Type B pancreatic cell (in vitro differentiated cells): ENCODE data around the gene RAB3IP. TPM values are rescaled to one million over a fixed set of nuclear protein-coding genes. Genes with fewer than 3 reads are reported as not detected.

ENCODE experiments used
- DNase-seq: peaks from one replicate; pipeline ENCODE4 v3.0.0; 2021; ENCODE audit warnings: mixed read lengths; ENCODE audit not compliant: unreplicated experiment; ENCODE audit errors: extremely low spot score
- H3K27ac Mint-ChIP-seq: 2 replicates; pipeline ENCODE4 v1.8.0; 2021; ENCODE audit warnings: mild to moderate bottlenecking, mixed read lengths
- H3K27me3 Mint-ChIP-seq: 2 replicates; pipeline ENCODE4 v1.8.0; 2021; ENCODE audit warnings: mixed read lengths
- H3K36me3 Mint-ChIP-seq: 2 replicates; pipeline ENCODE4 v1.8.0; 2021; ENCODE audit warnings: mixed read lengths
- H3K4me1 Mint-ChIP-seq: one replicate; pipeline ENCODE4 v1.8.0; 2021; ENCODE audit warnings: mixed read lengths; ENCODE audit not compliant: unreplicated experiment
- H3K4me3 Mint-ChIP-seq: 2 replicates; pipeline ENCODE4 v1.8.0; 2021; ENCODE audit warnings: mild to moderate bottlenecking, mixed read lengths
- H3K9me3 Mint-ChIP-seq: 2 replicates; pipeline ENCODE4 v1.8.0; 2021; ENCODE audit warnings: mixed read lengths
- long read RNA-seq: library from polyadenylated mRNA; unstranded; transcript quantifications from one replicate; pipeline ENCODE4 v2.0.0, GENCODE V29; 2020
- total RNA-seq: library from RNA; stranded (reverse); gene quantifications from 2 replicates; pipeline ENCODE4 v1.2.1, GENCODE V29; 2021; ENCODE audit warnings: low replicate concordance
- TF ChIP-seq, protein P1 (sequence below): fragments of 200-600 bp; sonication (generic); conservative IDR thresholded peaks from 2 replicates; pipeline ENCODE4 v1.5.0; 2021; ENCODE audit warnings: antibody characterized with exemption, mild to moderate bottlenecking

Gene RAB3IP
- total RNA-seq: 24.3 and 48.6 TPM in 2 replicates
- long read RNA-seq, full-length matches to known transcripts: 77 of 112 reads
- long read RNA-seq, partial matches to known transcripts: 13 of 112 reads
- long read RNA-seq, other reads (novel, unspliced or antisense): 22 of 112 reads

GRCh38 chr12:69738351-69739286 is at the start of gene RAB3IP:
RAB3IP (plus strand) TSS chr12:69738860; CDS start chr12:69755409, 16,549 bp downstream.
- TF ChIP-seq, protein P1, sequence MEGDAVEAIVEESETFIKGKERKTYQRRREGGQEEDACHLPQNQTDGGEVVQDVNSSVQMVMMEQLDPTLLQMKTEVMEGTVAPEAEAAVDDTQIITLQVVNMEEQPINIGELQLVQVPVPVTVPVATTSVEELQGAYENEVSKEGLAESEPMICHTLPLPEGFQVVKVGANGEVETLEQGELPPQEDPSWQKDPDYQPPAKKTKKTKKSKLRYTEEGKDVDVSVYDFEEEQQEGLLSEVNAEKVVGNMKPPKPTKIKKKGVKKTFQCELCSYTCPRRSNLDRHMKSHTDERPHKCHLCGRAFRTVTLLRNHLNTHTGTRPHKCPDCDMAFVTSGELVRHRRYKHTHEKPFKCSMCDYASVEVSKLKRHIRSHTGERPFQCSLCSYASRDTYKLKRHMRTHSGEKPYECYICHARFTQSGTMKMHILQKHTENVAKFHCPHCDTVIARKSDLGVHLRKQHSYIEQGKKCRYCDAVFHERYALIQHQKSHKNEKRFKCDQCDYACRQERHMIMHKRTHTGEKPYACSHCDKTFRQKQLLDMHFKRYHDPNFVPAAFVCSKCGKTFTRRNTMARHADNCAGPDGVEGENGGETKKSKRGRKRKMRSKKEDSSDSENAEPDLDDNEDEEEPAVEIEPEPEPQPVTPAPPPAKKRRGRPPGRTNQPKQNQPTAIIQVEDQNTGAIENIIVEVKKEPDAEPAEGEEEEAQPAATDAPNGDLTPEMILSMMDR: peak; percentile 80
- Mint-ChIP-seq H3K27ac (peak within 1 kb of the TSS; percentile 98), H3K4me3 (peak within 1 kb of the TSS; percentile 97), H3K27me3 (peaks cover 56% of the 10 kb centered on the region), H3K36me3 (no peaks in the 10 kb centered on the region), H3K9me3 (no peaks in the 10 kb centered on the region), H3K4me1 (no peaks in the 10 kb centered on the region)
- DNase-seq: peak; percentile 95

DNA sequence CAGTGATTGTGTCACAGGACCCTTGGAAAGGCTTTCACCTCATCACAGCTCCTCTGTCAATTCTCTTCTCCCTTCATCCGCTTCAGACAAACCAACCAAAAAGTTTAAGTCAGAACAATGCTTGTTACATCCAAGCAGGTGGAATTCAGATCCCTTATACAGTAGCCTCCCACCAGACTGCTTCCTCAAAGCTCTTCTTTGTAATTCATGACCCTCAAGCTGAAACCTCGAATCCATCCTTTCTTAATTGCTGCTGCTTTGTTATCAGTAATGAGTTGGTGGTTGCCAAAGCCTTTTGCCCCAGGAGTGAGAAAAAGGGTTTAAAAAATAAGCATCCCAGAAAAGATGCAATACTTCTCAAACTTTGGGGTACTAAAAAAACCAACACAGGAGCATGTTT is 49.0 kb upstream of the RAB3IP start:
- H3K4me1 Mint-ChIP-seq: peaks cover 9% of the 10 kb centered on the region
- H3K27me3 Mint-ChIP-seq: peaks cover 3% of the 10 kb centered on the region
- no peak for DNase-seq
- TF ChIP-seq, protein P1: no peak
- no peak overlapping the region for H3K4me3 Mint-ChIP-seq
- no peaks in the 10 kb centered on the region for H3K36me3 Mint-ChIP-seq
- H3K27ac Mint-ChIP-seq: no peak overlapping the region
- no peaks in the 10 kb centered on the region for H3K9me3 Mint-ChIP-seq

DNA sequence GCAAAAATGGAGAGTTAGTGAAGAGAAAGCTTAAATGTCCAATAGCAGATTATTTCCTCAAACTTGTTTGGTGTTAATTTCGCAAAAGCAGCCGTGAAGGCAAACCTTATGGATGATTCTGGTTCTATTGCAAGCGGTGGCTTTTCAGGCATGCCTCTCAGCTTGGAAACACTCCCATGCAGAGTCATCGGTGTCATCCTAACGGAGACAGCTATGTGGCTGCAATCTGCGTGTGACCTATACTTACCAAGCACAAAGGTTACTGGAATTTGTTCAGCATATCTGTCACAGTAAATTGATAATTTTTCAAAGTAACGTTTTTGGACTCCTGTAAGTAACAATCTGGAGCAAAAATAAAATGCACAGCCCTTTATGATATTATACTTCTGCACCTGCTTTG is 44.5 kb upstream of the RAB3IP start:
- TF ChIP-seq, protein P1: no peak
- Mint-ChIP-seq H3K27ac (no peak overlapping the region), H3K4me1 (peaks cover 3% of the 10 kb centered on the region), H3K9me3 (no peaks in the 10 kb centered on the region), H3K36me3 (no peaks in the 10 kb centered on the region), H3K4me3 (no peak overlapping the region), H3K27me3 (no peaks in the 10 kb centered on the region)
- DNase-seq: no peak

DNA sequence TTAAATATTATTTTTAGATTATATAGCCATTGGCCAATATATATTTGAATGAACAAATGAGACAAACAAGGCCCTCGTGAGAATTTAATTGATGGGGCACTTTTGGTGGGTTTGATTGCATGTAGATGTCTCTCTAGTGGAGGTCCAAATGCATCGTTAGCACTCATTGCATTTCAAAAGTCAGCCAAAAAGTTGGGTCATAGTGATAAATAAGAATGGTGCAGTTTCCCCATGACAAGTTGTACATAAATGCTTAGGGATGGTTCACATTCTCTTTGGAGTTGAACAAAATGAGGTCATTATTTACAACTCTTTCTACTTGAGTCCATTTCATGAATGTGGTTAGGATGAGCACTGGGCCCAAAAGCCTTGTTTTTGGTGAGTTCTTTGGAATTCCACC is 40.6 kb upstream of the RAB3IP start:
- Mint-ChIP-seq H3K27ac (no peak overlapping the region), H3K4me3 (no peak overlapping the region), H3K9me3 (no peaks in the 10 kb centered on the region), H3K36me3 (no peaks in the 10 kb centered on the region), H3K4me1 (peaks cover 6% of the 10 kb centered on the region), H3K27me3 (no peaks in the 10 kb centered on the region)
- TF ChIP-seq, protein P1: no peak
- DNase-seq: no peak

- no peak within 1 kb of the TSS for H3K27ac Mint-ChIP-seq
- H3K36me3 Mint-ChIP-seq: no peaks in the 10 kb centered on the region
- H3K9me3 Mint-ChIP-seq: no peaks in the 10 kb centered on the region
- peaks cover 6% of the 10 kb centered on the region for H3K4me1 Mint-ChIP-seq
- DNase-seq: no peak
- no peaks in the 10 kb centered on the region for H3K27me3 Mint-ChIP-seq
- no peak within 1 kb of the TSS for H3K4me3 Mint-ChIP-seq
- TF ChIP-seq, protein P1: no peak
These were observed 39.7 kb upstream of the RAB3IP start, which contains the start of gene BEST3 for GRCh38 chr12:69698769-69699540. BEST3 (minus strand) TSS chr12:69699303; CDS start chr12:69697798, 1,505 bp downstream.
